ENCODE results near the gene OSBPL9.

OSBPL9 gene

DNA sequence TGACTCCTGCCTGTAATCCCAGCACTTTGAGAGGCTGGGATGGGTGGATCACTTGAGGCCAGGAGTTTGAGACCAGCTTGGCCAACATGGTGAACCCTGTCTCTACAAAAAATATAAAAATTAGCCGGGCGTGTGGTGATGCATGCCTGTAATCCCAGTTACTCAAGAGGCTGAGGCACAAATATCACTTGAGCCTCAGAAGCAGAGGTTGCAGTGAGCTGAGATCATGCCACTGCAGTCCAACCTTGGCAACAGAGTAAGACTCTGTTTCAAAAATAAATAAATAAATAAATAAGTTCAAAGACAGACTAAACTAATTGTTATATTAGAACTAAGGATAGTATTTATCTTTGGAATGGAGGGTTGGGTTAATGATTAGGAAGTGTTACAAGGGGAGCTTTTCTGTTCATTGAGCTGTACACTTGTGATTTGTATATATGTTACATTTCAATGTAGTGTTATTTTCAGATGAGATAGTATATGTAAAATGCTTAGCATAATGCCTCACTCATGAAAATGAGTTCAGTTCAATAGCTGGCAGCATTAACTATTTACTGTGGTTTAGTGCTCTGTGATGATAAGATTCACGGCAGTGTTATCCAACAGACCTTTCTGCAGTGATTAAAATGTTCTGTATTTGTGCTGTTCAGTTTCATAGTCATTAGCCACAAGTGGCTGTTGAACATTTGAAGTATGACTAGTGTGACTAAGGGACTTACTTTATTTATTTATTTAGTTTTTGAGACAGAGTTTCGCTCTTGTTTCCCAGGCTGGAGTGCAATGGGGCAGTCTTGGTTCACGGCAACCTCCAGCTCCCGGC, 47.7 kb downstream of the OSBPL9 start:
- TF ChIP-seq, protein P1, sequence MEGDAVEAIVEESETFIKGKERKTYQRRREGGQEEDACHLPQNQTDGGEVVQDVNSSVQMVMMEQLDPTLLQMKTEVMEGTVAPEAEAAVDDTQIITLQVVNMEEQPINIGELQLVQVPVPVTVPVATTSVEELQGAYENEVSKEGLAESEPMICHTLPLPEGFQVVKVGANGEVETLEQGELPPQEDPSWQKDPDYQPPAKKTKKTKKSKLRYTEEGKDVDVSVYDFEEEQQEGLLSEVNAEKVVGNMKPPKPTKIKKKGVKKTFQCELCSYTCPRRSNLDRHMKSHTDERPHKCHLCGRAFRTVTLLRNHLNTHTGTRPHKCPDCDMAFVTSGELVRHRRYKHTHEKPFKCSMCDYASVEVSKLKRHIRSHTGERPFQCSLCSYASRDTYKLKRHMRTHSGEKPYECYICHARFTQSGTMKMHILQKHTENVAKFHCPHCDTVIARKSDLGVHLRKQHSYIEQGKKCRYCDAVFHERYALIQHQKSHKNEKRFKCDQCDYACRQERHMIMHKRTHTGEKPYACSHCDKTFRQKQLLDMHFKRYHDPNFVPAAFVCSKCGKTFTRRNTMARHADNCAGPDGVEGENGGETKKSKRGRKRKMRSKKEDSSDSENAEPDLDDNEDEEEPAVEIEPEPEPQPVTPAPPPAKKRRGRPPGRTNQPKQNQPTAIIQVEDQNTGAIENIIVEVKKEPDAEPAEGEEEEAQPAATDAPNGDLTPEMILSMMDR (IDR thresholded peaks at IDR 0.05; ENCODE audit: control insufficient read depth, insufficient read depth, low read depth, low read length, missing control alignments), result no peak
- DNase-seq (ENCODE audit: low read depth), result no peak
- no peak overlapping the region for H3K4me3 ChIP-seq (ENCODE audit: control insufficient read depth, low read depth, low read length)

DNA sequence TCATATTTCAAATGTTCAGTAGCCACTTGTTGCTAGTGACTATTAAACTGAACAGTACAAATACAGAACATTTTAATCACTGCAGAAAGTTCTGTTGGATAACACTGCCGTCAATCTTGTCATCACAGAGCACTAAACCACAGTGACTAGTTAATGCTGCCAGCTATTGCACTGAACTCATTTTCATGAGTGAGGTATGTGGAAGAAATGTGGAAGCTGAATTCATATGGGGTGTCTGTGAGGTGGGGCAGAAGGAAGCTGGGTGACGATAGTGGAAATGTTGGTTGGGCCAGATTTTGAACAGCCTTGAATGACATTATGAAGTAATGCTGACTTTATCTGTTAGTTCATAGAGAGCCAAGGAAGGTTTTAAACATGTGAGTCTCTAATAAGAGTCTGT, 49.6 kb downstream of the OSBPL9 start:
- peak; percentile 73 for DNase-seq (ENCODE audit: low read depth)
- H3K4me3 ChIP-seq (ENCODE audit: control insufficient read depth, low read depth, low read length), result no peak overlapping the region
- TF ChIP-seq, protein P1 (IDR thresholded peaks at IDR 0.05; ENCODE audit: control insufficient read depth, insufficient read depth, low read depth, low read length, missing control alignments), result no peak

DNA sequence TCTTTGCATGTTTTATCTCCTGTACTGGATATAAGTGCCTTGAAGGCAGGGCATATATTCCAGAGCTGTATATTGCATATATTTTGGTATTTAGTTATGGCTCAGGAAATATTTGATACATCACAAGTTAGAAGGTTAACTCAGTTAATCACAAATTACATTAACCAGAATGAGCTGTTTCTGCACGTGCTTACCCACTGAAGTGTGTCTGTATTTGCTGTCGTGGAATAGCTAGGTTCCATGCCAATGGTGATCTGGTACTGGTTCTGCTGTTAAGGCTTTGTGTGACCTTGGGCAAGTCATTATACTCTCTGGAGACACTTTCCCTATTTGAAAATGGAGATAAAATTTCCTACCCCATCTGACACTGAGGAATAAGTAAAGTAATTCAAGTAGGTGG, 50.7 kb downstream of the OSBPL9 start:
- TF ChIP-seq, protein P1 (IDR thresholded peaks at IDR 0.05; ENCODE audit: control insufficient read depth, insufficient read depth, low read depth, low read length, missing control alignments), result no peak
- H3K4me3 ChIP-seq (ENCODE audit: control insufficient read depth, low read depth, low read length), result no peak overlapping the region
- no peak for DNase-seq (ENCODE audit: low read depth)

DNA sequence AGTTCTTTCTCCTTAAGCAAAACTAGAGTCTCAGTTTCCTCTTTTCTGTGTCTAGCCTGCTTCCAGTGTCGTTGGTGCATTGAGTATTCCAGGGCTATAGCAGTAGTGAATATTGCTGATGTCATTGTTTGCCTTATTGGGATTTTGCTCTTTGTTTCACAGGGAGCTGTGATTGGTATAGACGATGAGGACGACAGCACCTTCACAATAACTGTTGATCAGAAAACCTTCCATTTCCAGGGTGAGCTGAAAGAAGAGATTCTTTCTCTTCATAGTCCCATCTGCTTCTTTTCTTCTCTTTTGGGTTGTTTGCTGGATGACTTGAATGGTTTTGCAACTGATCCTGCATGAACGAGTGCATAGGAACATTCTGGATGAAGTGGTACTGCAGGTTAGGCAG, 52.4 kb downstream of the OSBPL9 start:
- no peak overlapping the region for H3K4me3 ChIP-seq (ENCODE audit: control insufficient read depth, low read depth, low read length)
- no peak for DNase-seq (ENCODE audit: low read depth)
- TF ChIP-seq, protein P1 (IDR thresholded peaks at IDR 0.05; ENCODE audit: control insufficient read depth, insufficient read depth, low read depth, low read length, missing control alignments), result no peak

DNA sequence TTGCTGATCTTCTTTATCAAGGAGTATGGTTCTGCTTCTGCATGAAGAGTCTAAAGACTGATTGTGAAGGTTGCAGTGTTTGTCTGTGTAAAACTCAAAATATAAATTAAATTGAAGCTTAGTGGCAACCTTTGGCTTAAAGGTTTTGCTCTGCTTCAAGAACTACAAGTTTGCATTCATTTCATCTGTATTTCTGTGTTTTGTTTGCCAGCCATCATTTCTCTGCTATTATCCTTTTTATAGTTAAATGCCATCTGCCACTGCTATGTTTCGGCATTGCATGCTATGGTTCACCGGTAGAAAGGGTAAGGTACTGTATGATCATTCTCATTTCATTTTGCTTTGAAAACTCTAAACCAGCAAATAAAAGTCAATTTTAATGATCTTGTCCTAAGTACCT, 52.9 kb downstream of the OSBPL9 start:
- TF ChIP-seq, protein P1 (IDR thresholded peaks at IDR 0.05; ENCODE audit: control insufficient read depth, insufficient read depth, low read depth, low read length, missing control alignments), result no peak
- no peak for DNase-seq (ENCODE audit: low read depth)
- no peak overlapping the region for H3K4me3 ChIP-seq (ENCODE audit: control insufficient read depth, low read depth, low read length)

DNA sequence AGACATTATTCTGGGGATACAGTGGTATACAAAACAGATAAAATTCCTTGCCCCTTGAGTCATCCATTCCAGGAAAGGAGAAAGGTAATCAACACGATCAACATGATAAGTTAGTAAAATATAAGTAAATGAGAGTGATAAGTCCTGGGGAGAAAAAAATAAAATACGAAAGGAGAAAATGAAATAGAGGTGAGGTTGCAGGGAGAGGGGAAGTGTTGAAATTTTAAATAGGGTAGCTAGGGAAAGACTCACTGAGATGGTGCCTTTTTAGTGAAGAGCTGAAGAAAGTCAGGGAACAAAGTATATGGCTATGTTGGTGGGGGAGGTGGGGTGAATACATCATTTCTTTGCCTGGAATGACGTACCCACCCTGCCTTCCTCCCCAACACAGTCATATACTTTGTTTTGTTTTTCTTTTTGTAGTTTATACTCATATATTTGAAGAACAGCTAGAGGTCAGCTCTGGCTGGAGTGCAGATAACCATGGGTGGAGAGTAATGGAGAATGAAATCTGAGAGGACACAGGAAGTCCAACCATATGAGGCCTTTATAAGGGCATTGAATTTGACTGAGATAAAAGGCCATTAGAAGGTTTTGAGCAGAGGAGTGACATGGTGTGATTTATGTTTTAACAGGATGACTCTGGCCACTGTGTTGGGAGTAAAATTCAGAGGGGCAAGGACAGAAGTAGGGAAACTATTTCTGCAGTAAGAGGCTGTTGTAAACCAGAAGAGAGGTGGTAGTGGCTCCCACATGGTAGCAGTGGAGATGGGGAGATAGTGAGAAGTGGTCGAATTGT, 54.8 kb downstream of the OSBPL9 start:
- H3K4me3 ChIP-seq (ENCODE audit: control insufficient read depth, low read depth, low read length), result no peak overlapping the region
- TF ChIP-seq, protein P1 (IDR thresholded peaks at IDR 0.05; ENCODE audit: control insufficient read depth, insufficient read depth, low read depth, low read length, missing control alignments), result no peak
- no peak for DNase-seq (ENCODE audit: low read depth)
